Ovary (tissue), 9 donors: ENCODE data around the gene NUDCD3. TPM values are rescaled to one million over a fixed set of nuclear protein-coding genes. Genes with fewer than 3 reads are reported as not detected.

ENCODE experiments used
- DNase-seq, 5 donors: peaks; one replicate each; pipeline ENCODE4 v3.0.0-alpha.2; 2019 to 2020
- H3K27ac ChIP-seq, 2 donors: fragments of 200-600 bp; one replicate each; pipeline versions ENCODE4 v1.5.1 to v1.8.0; 2019 to 2022
- H3K27me3 ChIP-seq: fragments of 200-600 bp; one replicate; pipeline ENCODE4 v1.8.0; 2022
- H3K36me3 ChIP-seq: fragments of 200-600 bp; sonication (generic); one replicate; pipeline ENCODE4 v1.5.1; 2019
- H3K4me1 ChIP-seq: one replicate; pipeline ENCODE4 v1.8.1; 2013; ENCODE audit warnings: mild to moderate bottlenecking, moderate library complexity; ENCODE audit not compliant: insufficient read depth
- H3K4me3 ChIP-seq: fragments of 200-600 bp; sonication (generic); one replicate; pipeline ENCODE4 v1.5.1; 2017
- H3K9me3 ChIP-seq, 2 donors: fragments of 200-600 bp in 1 of 2; sonication (generic) in 1 of 2; one replicate each; pipeline versions ENCODE4 v1.5.1 to v1.8.1; 2013 to 2019; ENCODE audit warnings: mild to moderate bottlenecking in 1 of 2, moderate library complexity in 1 of 2
- EP300 ChIP-seq: sonication (generic); formaldehyde crosslinking; IDR thresholded peaks from one replicate; pipeline ENCODE4 v1.6.1; 2017; ENCODE audit warnings: antibody characterized with exemption
- POLR2A ChIP-seq: fragments of 450-650 bp; IDR thresholded peaks from one replicate; pipeline ENCODE4 v1.6.1; 2017; ENCODE audit warnings: antibody characterized with exemption, mild to moderate bottlenecking, moderate library complexity
- WGBS, 3 donors: extraction: QIAGEN DNeasy Blood & Tissue Kit in 1 of 3; methylation state at CpG; one replicate each; pipeline versions ENCODE4 v1.1.5 to v1.1.7; 2013 to 2017; 5-methylcytosine and 5-hydroxymethylcytosine counted together
- intact Hi-C, 4 donors: fragments of 100-400 bp; cut with DNase I; formaldehyde crosslinking; loops; one replicate each; pipeline versions ENCODE4 v1.11.0 to v1.15.1; 2022 to 2023
- polyA plus RNA-seq, 2 donors: library from polyadenylated mRNA; stranded (reverse); fragments of 200-250 nt in 1 of 2; fragments of 350-450 nt in 1 of 2; fragmentation: Illumina TruSeq in 1 of 2; extraction: RNeasy Lipid Tissue Mini Kit (QIAGEN cat#74804) in 1 of 2; gene quantifications; one replicate each; pipeline ENCODE4 v1.2.3, GENCODE V29; 2013 to 2014
- total RNA-seq, 7 donors: library from RNA; depleted of rRNA in 2 of 7; stranded (reverse); fragments of >200 nt in 2 of 7; fragmentation: NEBNext Ultra II Directional in 3 of 7; extraction: Animal tissue kit (Norgen Biotek cat#: 25700) in 3 of 7; gene quantifications; one replicate each; pipeline versions ENCODE4 v1.1.0 to v1.2.4, GENCODE V29; 2016 to 2023
- TF ChIP-seq, protein P1 (sequence below), 3 donors: fragments of 450-650 bp in 2 of 3; fragments of 200-600 bp in 1 of 3; IDR thresholded peaks; one replicate each; pipeline versions ENCODE4 v1.5.1 to v1.8.0; 2016 to 2022; ENCODE audit warnings: antibody characterized with exemption in 3 of 3, mild to moderate bottlenecking in 1 of 3
- donor health status: DM: no; HTN: no; CAD: no; lungs with moderate emphysema.
- donor health status: DM: no; HTN: no; CAD: no.
- donor health status: Bipolar disorder and iron deficiency.
- donor health status: DM: yes; HTN: yes; CAD: no.
- donor health status: DM: no; HTN: no; CAD: no.
- donor health status: DM: yes; HTN: yes; CAD: no.

NUDCD3 gene
- total and polyA plus RNA-seq, 9 donors = 32.1 to 117 (median 102) TPM

DNA sequence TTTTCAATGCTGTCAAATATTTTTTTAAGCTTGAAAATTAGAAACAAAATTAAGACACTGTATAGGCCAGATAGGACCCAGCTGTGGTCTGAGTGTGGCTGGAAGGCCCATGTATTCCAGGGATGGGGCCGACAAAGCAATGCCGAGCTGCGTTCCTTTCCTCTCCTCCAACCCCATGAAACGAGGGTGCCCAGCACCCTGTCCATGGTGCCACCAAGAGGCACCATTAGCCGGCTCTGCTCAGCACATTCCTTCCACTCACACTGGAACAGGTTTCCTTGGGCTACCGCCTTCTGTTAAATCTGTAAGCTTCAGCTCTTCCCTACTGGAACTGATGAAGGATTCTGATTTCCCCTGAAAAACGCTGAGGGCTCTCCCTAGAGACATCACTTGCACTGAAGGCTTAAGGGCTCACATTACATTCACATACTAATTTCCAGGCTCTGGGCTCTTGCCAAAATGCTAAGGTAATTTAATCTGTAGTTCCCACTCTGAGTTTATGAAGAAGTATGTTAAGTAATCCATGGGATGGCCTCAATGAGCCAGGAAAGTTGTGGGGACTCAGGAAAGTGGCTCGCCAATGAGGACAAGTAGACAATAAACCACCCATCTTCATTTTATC, 91.4 kb downstream of the NUDCD3 start:
- no peaks in the 10 kb centered on the region for H3K36me3 ChIP-seq
- H3K27ac ChIP-seq = no peak overlapping the region
- H3K27me3 ChIP-seq = no peaks in the 10 kb centered on the region
- intact Hi-C loops = no loop called here
- H3K4me1 ChIP-seq = peaks cover 2% of the 10 kb centered on the region
- no peaks in the 10 kb centered on the region for H3K9me3 ChIP-seq
- DNase-seq = no peak
- 87 to 92% (median 88%) methylated on average over 8 of the region's 8 CpGs for WGBS, 3 donors
- no peak for TF ChIP-seq POLR2A
- TF ChIP-seq, protein P1, sequence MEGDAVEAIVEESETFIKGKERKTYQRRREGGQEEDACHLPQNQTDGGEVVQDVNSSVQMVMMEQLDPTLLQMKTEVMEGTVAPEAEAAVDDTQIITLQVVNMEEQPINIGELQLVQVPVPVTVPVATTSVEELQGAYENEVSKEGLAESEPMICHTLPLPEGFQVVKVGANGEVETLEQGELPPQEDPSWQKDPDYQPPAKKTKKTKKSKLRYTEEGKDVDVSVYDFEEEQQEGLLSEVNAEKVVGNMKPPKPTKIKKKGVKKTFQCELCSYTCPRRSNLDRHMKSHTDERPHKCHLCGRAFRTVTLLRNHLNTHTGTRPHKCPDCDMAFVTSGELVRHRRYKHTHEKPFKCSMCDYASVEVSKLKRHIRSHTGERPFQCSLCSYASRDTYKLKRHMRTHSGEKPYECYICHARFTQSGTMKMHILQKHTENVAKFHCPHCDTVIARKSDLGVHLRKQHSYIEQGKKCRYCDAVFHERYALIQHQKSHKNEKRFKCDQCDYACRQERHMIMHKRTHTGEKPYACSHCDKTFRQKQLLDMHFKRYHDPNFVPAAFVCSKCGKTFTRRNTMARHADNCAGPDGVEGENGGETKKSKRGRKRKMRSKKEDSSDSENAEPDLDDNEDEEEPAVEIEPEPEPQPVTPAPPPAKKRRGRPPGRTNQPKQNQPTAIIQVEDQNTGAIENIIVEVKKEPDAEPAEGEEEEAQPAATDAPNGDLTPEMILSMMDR (IDR thresholded peaks at IDR 0.05) = no peak
- H3K4me3 ChIP-seq = no peak overlapping the region

DNA sequence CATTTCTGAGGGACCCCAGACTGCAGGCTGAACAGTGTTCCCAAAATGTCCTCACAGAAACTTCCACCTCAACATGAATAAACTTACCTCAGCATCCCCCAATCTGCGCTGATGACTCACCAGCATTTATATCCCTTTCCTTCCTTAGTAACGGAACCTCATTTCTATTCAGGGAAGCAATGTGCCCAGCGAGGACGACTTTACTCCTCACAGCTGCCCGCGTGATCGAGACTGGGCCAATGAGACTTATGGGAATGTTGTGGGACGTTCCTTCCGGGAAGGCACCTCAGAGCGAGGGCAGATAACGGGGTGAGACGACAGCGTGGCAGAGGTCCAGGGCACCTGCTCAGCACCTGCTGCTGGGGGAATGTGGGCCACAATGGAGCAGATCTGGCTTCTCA, 91.9 kb downstream of the NUDCD3 start:
- Histone ChIP-seq H3K27me3 (no peaks in the 10 kb centered on the region), H3K27ac (no peak overlapping the region), H3K9me3 (no peaks in the 10 kb centered on the region), H3K4me3 (no peak overlapping the region), H3K4me1 (peaks cover 2% of the 10 kb centered on the region), H3K36me3 (no peaks in the 10 kb centered on the region)
- TF ChIP-seq POLR2A (no peak), EP300 (no peak)
- TF ChIP-seq, protein P1 (IDR thresholded peaks at IDR 0.05) = no peak
- DNase-seq = no peak
- intact Hi-C loops = no loop called here
- WGBS, 3 donors = 80 to 86% (median 84%) methylated on average over 13 of the region's 13 CpGs

DNA sequence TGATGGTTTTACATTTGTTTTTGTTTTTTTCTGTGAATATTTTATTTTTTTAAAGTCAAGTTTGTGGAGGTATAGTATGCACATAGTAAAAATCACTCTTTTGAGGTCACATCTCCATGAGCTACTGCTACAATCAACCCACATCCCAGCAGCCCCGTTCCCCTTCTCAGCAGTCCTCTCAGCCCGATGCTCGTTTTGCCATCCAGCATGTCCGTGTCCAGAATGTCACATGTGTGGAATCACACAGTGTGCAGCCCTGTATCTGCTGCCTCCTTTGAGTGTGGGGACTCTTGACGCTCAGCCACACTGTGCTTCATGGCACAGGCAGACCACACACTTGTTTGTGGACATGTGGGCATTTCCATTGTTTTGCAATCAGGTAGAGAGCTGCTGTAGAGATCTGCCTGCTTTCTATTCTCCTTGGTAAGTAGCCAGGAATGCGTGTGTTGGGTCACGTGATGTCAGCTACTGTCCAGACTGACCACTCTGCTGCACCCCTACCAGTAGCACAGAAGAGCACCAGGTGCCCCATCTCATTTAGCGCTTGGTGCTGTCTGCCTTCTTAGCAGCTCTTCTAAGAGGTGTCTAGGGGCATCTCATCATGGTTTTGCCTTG, 93.4 kb downstream of the NUDCD3 start:
- intact Hi-C loops = no loop called here
- no peak for DNase-seq
- Histone ChIP-seq H3K9me3 (no peaks in the 10 kb centered on the region), H3K36me3 (no peaks in the 10 kb centered on the region), H3K4me3 (no peak overlapping the region), H3K4me1 (peaks cover 2% of the 10 kb centered on the region), H3K27ac (no peak overlapping the region), H3K27me3 (no peaks in the 10 kb centered on the region)
- 59 to 68% (median 62%) methylated on average over 8 of the region's 8 CpGs for WGBS, 3 donors
- TF ChIP-seq EP300 = no peak
- TF ChIP-seq POLR2A = no peak
- TF ChIP-seq, protein P1 (IDR thresholded peaks at IDR 0.05) = no peak

DNA sequence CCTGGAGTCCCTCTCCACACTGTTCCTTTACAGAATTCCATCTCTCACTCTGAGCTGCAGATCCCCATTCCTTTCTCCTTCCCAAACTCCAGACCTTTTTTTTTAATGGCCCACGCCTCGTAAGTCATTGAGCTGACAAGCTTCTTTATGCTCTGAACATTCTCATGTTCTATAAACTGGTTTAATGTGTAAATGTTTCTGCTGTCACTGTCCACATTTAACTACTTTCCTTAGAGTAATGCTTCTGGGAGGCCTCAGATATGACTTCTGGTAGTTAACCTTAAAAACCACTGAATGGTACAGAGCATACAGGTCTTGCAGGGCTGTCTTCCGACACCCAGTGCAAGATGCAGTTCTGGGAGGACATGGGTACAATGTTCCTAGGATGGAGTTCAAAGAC, 94.0 kb downstream of the NUDCD3 start:
- intact Hi-C loops = no loop called here
- DNase-seq = no peak
- whole genome bisulfite sequencing, 3 donors = 91 to 98% (median 96%) methylated on average over 3 of the region's 3 CpGs
- TF ChIP-seq, protein P1 (IDR thresholded peaks at IDR 0.05) = no peak
- TF ChIP-seq EP300 (no peak), POLR2A (no peak)
- Histone ChIP-seq H3K4me3 (no peak overlapping the region), H3K36me3 (no peaks in the 10 kb centered on the region), H3K9me3 (no peaks in the 10 kb centered on the region), H3K27me3 (no peaks in the 10 kb centered on the region), H3K4me1 (peaks cover 2% of the 10 kb centered on the region), H3K27ac (no peak overlapping the region)
